Medulla oblongata (tissue), 1 donor: ENCODE data around the gene SRD5A1.
A peak's percentile ranks its signal among the peaks of the same experiment; 100 is the strongest.

Experiments
- DNase-seq: peaks from one replicate; pipeline ENCODE4 v3.0.0-alpha.2; 2015; ENCODE audit errors: extremely low spot score

SRD5A1 gene

GRCh38 chr5:6686501-6686900, 53.3 kb downstream of the SRD5A1 start:
- no peak for DNase-seq

DNA sequence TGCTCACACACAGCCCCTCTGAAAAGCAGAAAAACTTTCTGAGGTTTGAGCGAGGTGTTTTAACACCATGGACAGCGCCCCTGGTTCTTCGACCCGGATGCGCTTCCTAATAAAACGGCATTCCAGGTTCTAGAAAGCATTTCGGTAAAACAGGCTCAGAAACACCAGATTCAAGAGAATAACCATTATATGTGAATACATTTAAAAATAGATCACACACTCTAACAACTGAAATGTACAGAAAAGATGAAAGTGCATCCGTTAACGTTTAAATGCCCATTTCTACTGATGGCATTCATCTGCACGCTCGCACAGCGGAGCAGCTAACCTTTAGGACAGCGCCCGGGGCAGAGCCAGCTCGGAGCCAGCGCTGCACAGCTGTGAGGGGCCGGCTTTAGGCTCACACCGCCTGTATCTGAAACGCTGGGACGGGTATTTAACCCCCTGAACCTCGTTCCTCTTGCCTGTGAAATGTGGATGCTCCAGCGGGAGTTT, 53.7 kb downstream of the SRD5A1 start:
- DNase-seq = peak; percentile 11

DNA sequence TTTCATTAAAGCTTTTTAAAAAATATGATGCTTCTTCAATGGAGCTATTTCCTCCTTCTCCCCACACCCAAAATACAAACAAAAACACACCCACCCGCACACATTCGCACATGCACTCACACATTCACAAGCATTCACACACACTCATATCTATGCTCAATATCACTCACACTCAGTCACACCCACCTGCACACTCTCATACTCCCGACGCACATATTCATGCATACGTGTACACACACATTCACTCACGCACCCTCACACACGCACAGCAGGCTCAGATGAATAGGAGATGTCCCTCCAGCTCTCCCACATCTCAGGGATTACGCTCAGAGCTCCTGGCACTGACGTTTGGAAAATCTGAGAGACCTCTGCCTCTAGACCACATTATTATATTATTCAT, 54.3 kb downstream of the SRD5A1 start:
- no peak for DNase-seq

DNA sequence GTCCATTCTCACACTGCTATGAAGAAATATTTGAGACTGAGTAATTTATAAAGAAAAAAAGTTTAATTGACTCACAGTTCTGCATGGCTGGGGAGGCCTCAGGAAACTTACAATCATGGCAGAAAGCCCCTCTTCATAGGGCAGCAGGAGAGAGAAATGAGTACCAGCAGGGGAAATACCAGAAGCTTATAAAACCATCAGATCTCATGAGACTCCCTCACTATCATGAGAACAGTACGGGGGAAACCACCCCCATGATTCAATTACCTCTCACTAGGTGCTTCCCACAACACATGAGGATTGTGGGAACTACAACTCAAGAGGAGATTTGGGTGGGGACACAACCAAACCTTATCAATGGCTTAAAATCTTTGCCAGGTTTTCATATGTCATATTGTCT, 59.7 kb downstream of the SRD5A1 start:
- DNase-seq = no peak

- DNase-seq = no peak
Measured at GRCh38 chr5:6698696-6699095, 65.5 kb downstream of the SRD5A1 start.

DNA sequence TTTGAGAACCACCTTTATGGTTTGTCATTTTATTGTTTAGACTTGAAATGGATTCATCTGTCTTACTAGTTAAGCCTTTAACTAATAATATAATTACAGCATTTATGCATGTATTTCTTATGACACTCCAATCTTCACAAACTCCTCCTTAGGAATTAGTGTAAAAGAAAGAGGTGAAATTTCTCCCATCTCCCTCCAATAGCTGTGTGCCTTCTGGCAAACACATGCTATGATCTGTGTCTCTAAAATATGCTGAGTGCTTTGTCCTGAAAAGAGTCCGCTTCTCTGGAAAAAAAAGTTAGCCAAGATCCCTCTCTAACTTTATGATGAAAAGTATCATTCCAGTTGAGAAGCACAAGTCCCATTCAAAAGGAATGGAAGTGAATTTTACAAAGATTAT, 66.1 kb downstream of the SRD5A1 start:
- no peak for DNase-seq

DNA sequence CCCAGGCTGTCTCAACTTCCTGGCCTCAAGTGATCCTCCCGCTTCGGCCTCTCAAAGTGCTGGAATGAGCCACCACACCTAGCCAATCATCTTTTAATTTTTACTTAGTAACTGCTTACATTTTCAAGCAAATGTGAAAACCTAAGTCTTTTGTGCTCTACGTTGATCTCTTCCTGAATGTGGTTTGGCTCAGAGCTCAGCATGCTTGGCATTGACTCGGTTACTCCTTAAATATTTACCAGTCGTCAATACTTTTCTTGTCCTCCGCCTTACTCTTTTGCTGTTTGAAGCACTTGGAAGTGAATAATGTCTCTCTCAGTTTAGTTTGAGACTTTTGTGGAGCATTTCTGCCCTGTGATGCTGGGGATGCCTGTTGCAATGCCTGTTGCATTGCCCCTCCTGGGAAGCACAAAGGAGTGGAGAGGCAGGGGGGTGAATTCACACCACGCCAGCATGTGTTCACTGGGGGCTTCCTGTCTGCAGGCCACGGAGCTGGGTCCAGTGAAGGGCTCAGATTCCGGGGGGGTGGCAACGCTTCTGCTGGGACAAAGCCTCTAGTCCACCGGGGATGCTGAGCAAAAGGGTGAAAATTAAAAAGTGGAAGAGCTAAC, 66.9 kb downstream of the SRD5A1 start:
- DNase-seq = no peak

GRCh38 chr5:6700685-6701355, 67.6 kb downstream of the SRD5A1 start:
- no peak for DNase-seq

- no peak for DNase-seq
Measured at GRCh38 chr5:6701491-6701890, 68.3 kb downstream of the SRD5A1 start.

GRCh38 chr5:6702633-6703032, 69.4 kb downstream of the SRD5A1 start:
- DNase-seq = no peak

DNA sequence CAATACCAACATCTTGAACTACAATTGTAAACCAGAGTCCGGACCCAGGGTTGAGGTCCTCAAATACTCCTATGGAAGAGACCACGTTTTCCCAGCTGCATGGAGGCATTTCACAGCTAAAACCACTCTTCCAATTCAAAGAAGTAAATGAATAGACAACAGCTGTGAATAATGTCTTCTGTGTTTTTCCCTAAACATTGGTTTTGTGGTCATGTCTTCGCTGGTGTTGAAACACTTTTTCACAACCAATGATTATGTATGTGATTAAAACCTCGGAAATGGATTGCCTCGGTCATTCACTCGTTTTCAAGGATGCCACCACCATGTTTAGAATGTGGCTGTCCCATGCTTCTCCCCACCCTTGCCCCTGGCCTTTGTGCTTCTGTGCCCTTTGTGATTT, 70.6 kb downstream of the SRD5A1 start:
- no peak for DNase-seq

GRCh38 chr5:6704361-6704851, 71.2 kb downstream of the SRD5A1 start:
- no peak for DNase-seq

- no peak for DNase-seq
Measured at GRCh38 chr5:6705088-6705487, 71.8 kb downstream of the SRD5A1 start.

- DNase-seq = no peak
Measured at GRCh38 chr5:6705959-6706358, 72.7 kb downstream of the SRD5A1 start.

DNA sequence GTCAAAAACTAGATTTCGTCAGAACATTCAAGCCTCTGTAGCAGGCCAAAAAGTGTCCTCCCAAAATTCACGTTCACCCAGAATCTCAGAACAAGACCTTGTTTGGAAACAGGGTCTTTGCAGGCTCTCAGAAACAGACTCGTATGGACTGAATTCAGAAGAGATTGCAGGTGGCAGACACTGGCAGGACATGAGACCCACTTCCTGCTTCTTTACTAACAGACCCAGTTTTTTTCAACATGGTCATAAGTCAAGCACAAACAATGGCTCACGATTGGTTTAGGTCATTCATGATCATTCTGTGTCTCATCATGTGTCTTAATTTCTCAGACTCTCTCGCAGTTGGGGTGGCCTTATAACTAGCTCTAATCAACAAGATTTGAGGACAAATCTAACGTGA, 74.6 kb downstream of the SRD5A1 start:
- DNase-seq = no peak

- no peak for DNase-seq
Measured at GRCh38 chr5:6708814-6709213, 75.6 kb downstream of the SRD5A1 start.

- DNase-seq = no peak
Measured at GRCh38 chr5:6710070-6710469, 76.8 kb downstream of the SRD5A1 start.

DNA sequence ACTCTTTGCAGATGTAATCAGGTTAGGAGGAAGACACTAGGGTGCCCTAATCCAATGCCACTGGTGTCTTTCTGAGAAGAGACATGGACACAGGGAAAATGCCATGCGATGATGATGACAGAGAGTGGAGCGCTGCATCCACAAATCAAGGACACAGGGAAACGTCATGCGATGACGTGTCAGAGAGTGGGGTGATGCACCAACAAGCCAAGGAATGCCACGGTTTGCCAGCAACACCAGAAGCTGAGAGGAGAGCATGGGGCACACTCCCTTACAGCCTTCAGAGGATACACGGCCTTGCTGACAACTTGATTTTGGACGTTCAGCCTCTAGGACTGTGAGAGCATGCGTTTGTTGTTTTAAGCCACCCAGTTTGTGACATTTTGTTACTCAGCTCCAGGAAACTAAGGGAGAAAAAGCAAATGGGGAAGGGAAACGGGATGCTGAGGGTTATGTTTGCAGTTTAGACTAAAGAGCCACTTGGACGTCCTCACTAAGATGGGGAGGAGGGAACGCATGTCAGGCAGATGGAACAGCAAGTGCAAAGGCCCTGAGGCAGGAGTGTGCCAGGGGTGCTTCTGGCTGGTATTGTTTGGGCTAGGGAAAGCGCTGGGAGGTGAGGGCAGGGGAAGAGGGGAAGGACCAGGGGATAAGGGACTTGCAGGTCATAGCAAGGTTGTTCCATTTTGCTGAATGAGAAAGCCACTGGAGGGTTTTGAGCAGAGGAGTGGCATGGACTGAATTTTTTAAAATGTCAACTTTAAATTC, 77.5 kb downstream of the SRD5A1 start:
- no peak for DNase-seq

- DNase-seq = no peak
Measured at GRCh38 chr5:6711409-6712141, 78.3 kb downstream of the SRD5A1 start.

- peak; percentile 50 for DNase-seq
Measured at GRCh38 chr5:6712142-6712576, 78.9 kb downstream of the SRD5A1 start.

GRCh38 chr5:6712577-6713273, 79.5 kb downstream of the SRD5A1 start:
- DNase-seq = peak; percentile 98
